Endothelial cell of umbilical vein (primary cell): Measurements from ENCODE around the gene CHERP.
"Not testable (repeated sequence)": the region's sequence is repeated elsewhere in the genome, so short reads cannot be mapped to it uniquely, and the experiment has no call there.

ENCODE experiments used
- CTCF ChIP-seq, 2 donors: IDR thresholded peaks; 1 replicate in 1 of 2; 2 replicates in 1 of 2; pipeline ENCODE4 v1.5.1; 2011; ENCODE audit warnings: low read length in 2 of 2, mild to moderate bottlenecking in 2 of 2, moderate library complexity in 2 of 2, control low read depth in 1 of 2, inconsistent platforms in 1 of 2, low read depth in 1 of 2; ENCODE audit not compliant: insufficient read depth in 1 of 2; ENCODE audit errors: extremely low read depth in 1 of 2
- EZH2 ChIP-seq: IDR thresholded peaks from 2 replicates; pipeline ENCODE4 v1.6.1; 2012; ENCODE audit warnings: borderline replicate concordance, low read depth, mild to moderate bottlenecking, moderate library complexity, low read length, inconsistent platforms; ENCODE audit not compliant: severe bottlenecking
- JUN ChIP-seq: IDR thresholded peaks from 2 replicates; pipeline ENCODE4 v1.6.1; 2011; ENCODE audit warnings: borderline replicate concordance, low read depth; ENCODE audit not compliant: insufficient read length, insufficient read depth
- POLR2A ChIP-seq: IDR thresholded peaks from 2 replicates; pipeline ENCODE4 v1.6.1; 2012; ENCODE audit warnings: low read depth, mild to moderate bottlenecking, control low read depth, low read length
- POLR2AphosphoS5 ChIP-seq: IDR thresholded peaks from 2 replicates; pipeline ENCODE4 v1.6.1; 2012; ENCODE audit warnings: low read depth, mild to moderate bottlenecking, control low read depth, low read length, moderate library complexity; ENCODE audit not compliant: insufficient read depth

GRCh38 chr19:16486476-16486875 lies 55.8 kb downstream of the CHERP start:
- not testable (repeated sequence) for TF ChIP-seq POLR2A; CTCF (IDR thresholded peaks at IDR 0.05; ENCODE audit: extremely low read depth in 1 of 2, insufficient read depth in 1 of 2, low read depth in 1 of 2, low read length in 2 of 2); JUN; POLR2AphosphoS5; EZH2
